Measurements from ENCODE around the gene XYLT1. TPM values are rescaled to one million over a fixed set of nuclear protein-coding genes. Genes with fewer than 3 reads are reported as not detected.

The XYLT1 gene
- polyA plus RNA-seq, 1 donor from 2014 or later, result 3.3 TPM

DNA sequence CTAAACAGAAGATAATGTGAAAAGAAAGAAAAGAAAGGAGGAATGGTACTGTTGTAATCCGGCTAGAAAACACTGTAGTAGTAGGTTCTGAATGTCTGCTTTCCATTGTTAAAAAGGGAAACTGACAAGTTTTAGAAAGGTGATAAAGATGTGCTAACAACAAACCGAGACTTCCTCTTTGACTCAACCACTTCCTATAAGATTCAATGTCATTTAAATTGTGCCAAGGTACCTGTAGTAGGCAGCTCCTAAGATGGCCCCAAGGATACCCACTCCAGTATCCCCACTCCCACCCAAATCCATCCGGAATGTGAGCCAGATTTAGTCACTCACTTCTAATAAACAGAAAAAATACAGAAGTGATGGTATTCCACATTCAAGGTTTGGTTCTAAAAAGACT, 31.2 kb downstream of the XYLT1 start:
- Histone ChIP-seq H3K9me2 (ENCODE audit: insufficient read depth, low read length) (no peaks in the 10 kb centered on the region), H3K9me3 (ENCODE audit: low read length) (no peaks in the 10 kb centered on the region), H2AFZ (ENCODE audit: low read depth, low read length) (no peak overlapping the region), H3K4me2 (ENCODE audit: low read length) (no peak overlapping the region), H3K4me3 (ENCODE audit: low read length) (no peak overlapping the region), H3F3A (ENCODE audit: insufficient read depth, low read length, poor library complexity, severe bottlenecking) (no peaks in the 10 kb centered on the region), H3K27me3 (ENCODE audit: insufficient read depth, low read depth, low read length) (no peaks in the 10 kb centered on the region), H3K27ac (ENCODE audit: low read length) (no peak overlapping the region), H3K9ac (ENCODE audit: low read length) (no peak overlapping the region), H3K36me3 (ENCODE audit: insufficient read depth, low read length) (no peaks in the 10 kb centered on the region), H3K79me2 (replicated peaks; ENCODE audit: insufficient read depth, low read length) (peaks cover 22% of the 10 kb centered on the region), H4K20me1 (ENCODE audit: insufficient read depth) (no peaks in the 10 kb centered on the region)
- no peak for TF ChIP-seq EZH2 (IDR thresholded peaks at IDR 0.05; ENCODE audit: borderline replicate concordance, insufficient read depth, low read length, poor library complexity, severe bottlenecking)
- TF ChIP-seq, protein P1, sequence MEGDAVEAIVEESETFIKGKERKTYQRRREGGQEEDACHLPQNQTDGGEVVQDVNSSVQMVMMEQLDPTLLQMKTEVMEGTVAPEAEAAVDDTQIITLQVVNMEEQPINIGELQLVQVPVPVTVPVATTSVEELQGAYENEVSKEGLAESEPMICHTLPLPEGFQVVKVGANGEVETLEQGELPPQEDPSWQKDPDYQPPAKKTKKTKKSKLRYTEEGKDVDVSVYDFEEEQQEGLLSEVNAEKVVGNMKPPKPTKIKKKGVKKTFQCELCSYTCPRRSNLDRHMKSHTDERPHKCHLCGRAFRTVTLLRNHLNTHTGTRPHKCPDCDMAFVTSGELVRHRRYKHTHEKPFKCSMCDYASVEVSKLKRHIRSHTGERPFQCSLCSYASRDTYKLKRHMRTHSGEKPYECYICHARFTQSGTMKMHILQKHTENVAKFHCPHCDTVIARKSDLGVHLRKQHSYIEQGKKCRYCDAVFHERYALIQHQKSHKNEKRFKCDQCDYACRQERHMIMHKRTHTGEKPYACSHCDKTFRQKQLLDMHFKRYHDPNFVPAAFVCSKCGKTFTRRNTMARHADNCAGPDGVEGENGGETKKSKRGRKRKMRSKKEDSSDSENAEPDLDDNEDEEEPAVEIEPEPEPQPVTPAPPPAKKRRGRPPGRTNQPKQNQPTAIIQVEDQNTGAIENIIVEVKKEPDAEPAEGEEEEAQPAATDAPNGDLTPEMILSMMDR (IDR thresholded peaks at IDR 0.05; ENCODE audit: poor library complexity, severe bottlenecking), result no peak
- no peak for TF ChIP-seq POLR2AphosphoS5 (IDR thresholded peaks at IDR 0.05)
- no peak for TF ChIP-seq MXI1 (conservative IDR thresholded peaks at IDR 0.05; ENCODE audit: poor library complexity, severe bottlenecking)
- no peak for TF ChIP-seq REST (IDR thresholded peaks at IDR 0.05; ENCODE audit: borderline replicate concordance)
- no peak for TF ChIP-seq EP300 (conservative IDR thresholded peaks at IDR 0.05; ENCODE audit: poor library complexity, severe bottlenecking)
- no peak for TF ChIP-seq TAF1 (IDR thresholded peaks at IDR 0.05; ENCODE audit: low read depth)
- TF ChIP-seq RAD21 (conservative IDR thresholded peaks at IDR 0.05), result no peak
- TF ChIP-seq SMC3 (conservative IDR thresholded peaks at IDR 0.05; ENCODE audit: poor library complexity), result no peak

GRCh38 chr16:17437981-17438380, 32.8 kb downstream of the XYLT1 start:
- Histone ChIP-seq H3F3A (ENCODE audit: insufficient read depth, low read length, poor library complexity, severe bottlenecking) (no peaks in the 10 kb centered on the region), H3K79me2 (replicated peaks; ENCODE audit: insufficient read depth, low read length) (peaks cover 20% of the 10 kb centered on the region), H4K20me1 (ENCODE audit: insufficient read depth) (no peaks in the 10 kb centered on the region)

More at GRCh38 chr16:17437981-17438380, 32.8 kb downstream of the XYLT1 start:
- no peak overlapping the region for H2AFZ ChIP-seq (ENCODE audit: low read depth, low read length)
- H3K36me3 ChIP-seq (ENCODE audit: insufficient read depth, low read length), result no peaks in the 10 kb centered on the region
- no peak overlapping the region for H3K4me2 ChIP-seq (ENCODE audit: low read length)
- TF ChIP-seq EP300 (conservative IDR thresholded peaks at IDR 0.05; ENCODE audit: poor library complexity, severe bottlenecking) (no peak), RAD21 (conservative IDR thresholded peaks at IDR 0.05) (no peak), MXI1 (conservative IDR thresholded peaks at IDR 0.05; ENCODE audit: poor library complexity, severe bottlenecking) (no peak), TAF1 (IDR thresholded peaks at IDR 0.05; ENCODE audit: low read depth) (no peak), REST (IDR thresholded peaks at IDR 0.05; ENCODE audit: borderline replicate concordance) (no peak), SMC3 (conservative IDR thresholded peaks at IDR 0.05; ENCODE audit: poor library complexity) (no peak), EZH2 (IDR thresholded peaks at IDR 0.05; ENCODE audit: borderline replicate concordance, insufficient read depth, low read length, poor library complexity, severe bottlenecking) (no peak), POLR2AphosphoS5 (IDR thresholded peaks at IDR 0.05) (no peak)
- TF ChIP-seq, protein P1 (IDR thresholded peaks at IDR 0.05; ENCODE audit: poor library complexity, severe bottlenecking), result no peak
- no peaks in the 10 kb centered on the region for H3K27me3 ChIP-seq (ENCODE audit: insufficient read depth, low read depth, low read length)
- H3K9me3 ChIP-seq (ENCODE audit: low read length), result no peaks in the 10 kb centered on the region
- H3K27ac ChIP-seq (ENCODE audit: low read length), result no peak overlapping the region
- no peak overlapping the region for H3K4me3 ChIP-seq (ENCODE audit: low read length)
- H3K9ac ChIP-seq (ENCODE audit: low read length), result no peak overlapping the region
- no peaks in the 10 kb centered on the region for H3K9me2 ChIP-seq (ENCODE audit: insufficient read depth, low read length)
